Central memory CD4-positive, alpha-beta T cell (primary cell): ENCODE results near the gene GLT6D1.
"Not testable (repeated sequence)": the region's sequence is repeated elsewhere in the genome, so short reads cannot be mapped to it uniquely, and the experiment has no call there.

ENCODE experiments used
- DNase-seq: peaks from one replicate; pipeline ENCODE4 v3.0.0; 2022
- total RNA-seq, 3 experiments: gene quantifications; one replicate each; lab custom pipeline; 2026; lab: John Stamatoyannopoulos, UW

The GLT6D1 gene
- 0 reads per million in 3 experiments for total RNA-seq

- DNase-seq = no peak
These were observed at the start of gene GLT6D1 for GRCh38 chr9:135639196-135639595. TSS of gene GLT6D1 (minus strand) at chr9:135639540. CDS start at chr9:135639187, 353 bp downstream.

DNA sequence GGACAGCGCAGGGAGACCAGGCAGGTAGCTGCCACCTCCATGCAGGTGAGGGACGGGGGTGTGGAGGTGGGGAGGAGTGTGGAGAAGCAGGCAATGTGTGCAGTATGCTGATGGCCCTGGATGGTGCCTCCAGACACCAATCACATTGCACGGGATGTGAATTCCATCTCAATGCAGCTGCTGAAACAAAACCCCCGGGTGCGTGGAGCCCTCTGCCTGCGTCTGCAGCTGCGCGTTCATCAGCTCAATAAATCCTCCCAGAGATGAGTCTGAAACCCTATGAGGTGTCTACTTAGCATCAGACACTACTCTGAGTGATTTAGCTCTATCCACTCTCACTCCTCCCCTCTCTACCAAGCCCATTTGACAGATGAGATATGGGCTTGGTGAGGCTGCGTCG, 49.7 kb upstream of the GLT6D1 start:
- no peak for DNase-seq

DNA sequence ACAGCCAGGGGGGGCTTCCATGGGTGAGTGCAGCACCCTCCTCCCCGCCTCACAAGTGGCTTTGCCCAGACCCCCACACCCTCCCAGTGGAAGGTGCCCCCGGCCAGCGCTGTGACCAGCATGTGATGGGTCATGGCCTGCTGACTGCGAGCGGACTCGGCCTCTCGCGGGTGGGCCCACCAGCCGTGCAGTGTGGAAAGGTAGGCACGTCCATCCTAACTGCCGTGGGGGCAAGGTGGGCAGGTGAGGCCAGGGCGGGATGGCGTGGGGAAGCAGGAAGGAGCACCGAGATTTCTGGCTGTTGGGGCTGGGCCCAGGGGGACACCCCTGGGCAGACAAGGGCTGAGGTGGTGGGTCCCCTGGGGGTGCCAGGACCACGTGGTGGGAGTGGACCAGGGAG, 47.9 kb upstream of the GLT6D1 start:
- no peak for DNase-seq

DNA sequence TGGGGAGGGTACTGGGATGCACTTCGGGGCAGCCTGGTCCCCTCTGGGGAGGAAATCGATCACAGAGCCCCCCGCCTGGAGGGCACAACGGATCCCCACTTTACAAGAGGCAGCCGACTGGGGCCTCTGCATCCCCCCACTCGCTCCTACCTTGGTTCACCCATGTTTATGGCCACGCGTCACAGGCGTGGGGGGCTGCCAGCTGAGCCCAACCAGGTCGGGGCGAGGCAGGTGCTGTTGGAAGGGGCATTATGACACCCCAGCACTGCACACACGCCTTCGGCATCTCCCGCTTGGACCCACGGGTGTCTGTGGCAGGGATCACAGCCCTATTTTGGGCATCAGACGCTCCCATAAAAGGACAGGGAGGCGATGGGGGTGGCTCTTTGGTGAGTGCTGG, 45.4 kb upstream of the GLT6D1 start:
- DNase-seq = no peak

GRCh38 chr9:135683401-135684034, 44.2 kb upstream of the GLT6D1 start:
- DNase-seq = no peak

- DNase-seq = no peak
These were observed 41.8 kb upstream of the GLT6D1 start for GRCh38 chr9:135681161-135681560.

- DNase-seq = no peak
These were observed 40.7 kb upstream of the GLT6D1 start for GRCh38 chr9:135680056-135680455.

DNA sequence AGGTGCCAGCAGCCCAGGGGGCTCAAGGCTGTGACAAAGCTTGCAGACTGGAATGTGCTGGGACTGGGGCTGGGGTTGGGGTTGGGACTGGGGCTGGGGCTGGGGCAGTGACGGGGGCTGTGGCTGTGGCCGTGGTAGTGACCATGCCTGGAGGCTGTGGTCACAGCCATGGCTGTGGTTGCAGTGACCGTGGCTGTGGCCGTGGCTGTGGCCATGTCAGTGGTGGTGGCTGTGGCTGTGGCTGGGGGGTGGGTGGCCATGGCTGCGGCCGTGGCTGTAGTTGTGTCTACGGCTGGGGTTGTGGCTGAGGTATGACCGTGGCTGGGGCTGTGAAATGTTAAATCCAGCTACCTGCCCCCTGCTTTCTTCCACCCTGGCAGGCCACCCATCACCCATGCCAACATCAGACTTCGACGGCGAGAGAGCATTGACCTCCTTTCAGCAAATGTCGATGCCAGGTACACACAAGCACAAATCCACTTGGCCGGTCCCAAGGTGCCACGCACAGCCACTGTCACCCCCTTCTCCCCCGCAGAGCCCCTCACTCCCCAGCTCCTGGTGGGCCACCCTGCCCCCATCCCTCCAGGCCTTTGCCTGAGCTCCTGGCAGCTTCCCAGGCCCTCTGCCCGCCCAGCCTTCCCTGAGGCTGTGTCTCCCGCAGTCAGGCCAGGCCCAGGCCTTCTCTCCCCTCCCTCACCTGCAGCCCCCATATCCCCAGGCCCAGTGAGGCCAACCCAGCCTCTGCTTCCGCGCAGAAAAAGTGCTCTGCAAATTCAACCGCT, 39.1 kb upstream of the GLT6D1 start:
- no peak for DNase-seq

- no peak for DNase-seq
These were observed 38.4 kb upstream of the GLT6D1 start for GRCh38 chr9:135677641-135678168.

DNA sequence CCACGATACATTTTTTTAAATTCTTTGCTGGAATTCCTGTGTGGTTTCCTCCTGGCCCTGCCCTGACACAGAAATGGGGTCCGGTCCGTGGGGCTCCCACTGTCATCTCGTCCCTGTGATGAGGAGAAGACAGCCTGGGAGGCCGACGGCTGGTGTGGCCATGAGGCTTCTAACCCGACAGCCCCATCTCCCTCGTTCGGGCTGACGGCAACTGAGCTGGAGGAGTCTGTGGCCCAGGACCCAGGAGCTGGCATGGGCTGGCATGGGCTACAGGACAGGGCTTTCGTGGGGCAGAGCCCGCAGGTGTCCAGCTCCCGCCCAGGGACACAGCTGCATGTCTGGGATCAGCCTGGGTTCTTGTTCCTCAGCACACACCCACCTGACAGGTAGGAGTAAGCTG, 37.6 kb upstream of the GLT6D1 start:
- DNase-seq = no peak

- no peak for DNase-seq
These were observed 35.6 kb upstream of the GLT6D1 start for GRCh38 chr9:135674977-135675376.

- no peak for DNase-seq
These were observed 34.6 kb upstream of the GLT6D1 start for GRCh38 chr9:135673941-135674340.

- DNase-seq = not testable (repeated sequence)
These were observed 33.4 kb upstream of the GLT6D1 start for GRCh38 chr9:135672786-135673185.

- DNase-seq = no peak
These were observed 32.3 kb upstream of the GLT6D1 start for GRCh38 chr9:135671591-135672041.

DNA sequence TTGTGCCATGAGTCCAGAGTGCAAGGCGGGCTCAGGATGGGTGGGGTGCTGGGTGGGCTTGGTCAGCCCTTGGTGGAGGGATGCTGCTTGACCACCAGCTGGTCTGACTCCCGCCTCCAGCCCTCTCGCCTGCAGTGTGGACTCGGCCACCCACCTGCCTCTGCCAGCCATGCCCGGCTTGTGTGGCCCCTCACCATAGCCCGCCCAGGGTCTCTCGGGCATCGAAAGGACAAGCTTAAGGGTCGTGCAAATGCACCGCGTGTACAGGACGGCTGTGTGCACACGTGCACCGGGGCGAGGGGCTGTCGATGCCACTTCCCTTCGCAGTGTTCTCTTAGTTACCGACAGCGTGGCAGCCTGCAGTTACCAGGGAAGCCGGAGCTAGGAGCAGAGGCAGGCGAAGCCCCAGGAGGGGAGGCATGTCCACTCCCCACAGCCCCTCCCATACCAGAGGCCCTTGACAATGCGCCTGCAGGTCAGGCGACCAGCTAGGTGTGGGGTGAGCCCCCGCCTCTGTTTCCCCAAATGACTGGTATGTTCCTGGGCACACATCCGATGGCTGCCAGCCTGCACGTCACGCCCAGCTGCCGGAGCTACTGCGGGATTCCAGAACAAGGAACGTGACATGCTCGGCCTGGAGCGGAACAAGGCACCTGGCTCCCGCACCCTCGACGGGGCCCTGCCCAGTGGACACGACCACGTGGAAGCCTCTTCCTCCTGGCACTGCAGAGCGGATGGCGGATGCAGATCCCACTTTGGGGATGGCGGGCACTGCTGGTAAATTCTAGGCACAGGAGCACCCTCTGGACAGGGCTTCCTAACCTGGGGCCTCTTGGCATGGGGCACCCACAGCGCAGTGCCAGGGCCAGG, 31.6 kb upstream of the GLT6D1 start:
- no peak for DNase-seq

DNA sequence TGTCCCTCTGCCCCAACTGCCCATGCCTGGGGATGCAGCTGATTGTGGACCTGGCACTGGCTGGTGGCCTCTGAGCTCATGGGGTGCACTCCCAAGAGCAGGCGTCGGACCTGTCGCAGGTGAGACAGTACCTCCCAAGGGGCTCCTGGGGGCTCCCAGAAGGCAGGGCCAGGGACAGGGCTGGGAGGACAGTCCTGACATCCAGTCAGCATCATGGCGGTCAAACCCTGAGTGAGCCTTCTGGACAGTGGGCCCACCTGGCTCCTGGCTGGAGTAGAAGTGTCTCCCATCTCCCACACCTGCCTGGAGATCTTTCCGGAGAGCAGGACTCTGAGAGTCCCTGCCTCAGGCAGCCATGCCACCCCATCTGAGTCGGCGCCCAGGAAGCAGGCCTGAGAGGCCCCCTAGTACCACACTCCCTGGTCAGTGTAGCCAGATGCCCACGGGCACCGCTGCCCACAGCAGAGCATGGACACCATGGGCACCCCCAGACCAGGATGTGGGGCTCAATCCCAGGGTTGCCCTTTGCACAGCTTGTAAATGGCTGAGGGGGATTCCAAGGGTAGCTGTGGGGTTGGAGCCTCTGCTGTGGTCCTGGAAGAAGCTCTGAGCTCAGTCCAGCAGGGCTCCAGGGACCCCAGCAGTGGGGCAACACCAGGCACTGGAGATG, 30.4 kb upstream of the GLT6D1 start:
- DNase-seq = no peak

DNA sequence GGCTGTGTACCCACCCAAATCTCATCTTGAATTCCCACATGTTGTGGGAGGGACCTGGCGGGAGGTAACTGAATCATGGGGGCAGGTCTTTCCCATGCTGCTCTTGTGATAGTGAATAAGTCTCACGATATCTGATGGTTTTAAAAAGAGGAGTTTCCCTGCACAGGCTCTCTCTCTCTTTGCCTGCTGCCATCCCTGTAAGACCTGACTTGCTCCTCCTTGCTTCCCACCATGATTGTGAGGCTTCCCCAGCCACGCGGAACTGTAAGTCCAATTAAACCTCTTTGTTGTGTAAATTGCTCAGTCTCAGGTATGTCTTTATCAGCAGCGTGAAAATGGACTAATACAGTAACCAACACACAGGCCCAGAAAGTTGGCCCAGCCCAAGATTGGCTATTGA, 29.7 kb upstream of the GLT6D1 start:
- DNase-seq = not testable (repeated sequence)

- no peak for DNase-seq
These were observed 28.2 kb upstream of the GLT6D1 start for GRCh38 chr9:135667463-135668001.

GRCh38 chr9:135666534-135667462, 27.5 kb upstream of the GLT6D1 start:
- no peak for DNase-seq

- no peak for DNase-seq
These were observed 26.5 kb upstream of the GLT6D1 start for GRCh38 chr9:135665795-135666189.
